Ishikawa (cell line): Measurements from ENCODE around the gene EXT2.

Source experiments
- CEBPB ChIP-seq: IDR thresholded peaks from 2 replicates; pipeline ENCODE4 v1.6.1; 2012
- CREB1 ChIP-seq: IDR thresholded peaks from 2 replicates; pipeline ENCODE4 v1.6.1; 2012; ENCODE audit warnings: low read depth
- EGR1 ChIP-seq: IDR thresholded peaks from 2 replicates; pipeline ENCODE4 v1.6.1; 2012
- EP300 ChIP-seq: IDR thresholded peaks from 2 replicates; pipeline ENCODE4 v1.6.1; 2012; ENCODE audit warnings: borderline replicate concordance
- FOXM1 ChIP-seq: IDR thresholded peaks from 2 replicates; pipeline ENCODE4 v1.6.1; 2012; ENCODE audit warnings: low read depth, borderline replicate concordance
- NFIC ChIP-seq: IDR thresholded peaks from 2 replicates; pipeline ENCODE4 v1.6.1; 2012
- RAD21 ChIP-seq: IDR thresholded peaks from 2 replicates; pipeline ENCODE4 v1.6.1; 2012; ENCODE audit warnings: low read depth
- TAF1 ChIP-seq: IDR thresholded peaks from 2 replicates; pipeline ENCODE4 v1.6.1; 2012; ENCODE audit warnings: low read depth, mild to moderate bottlenecking
- TCF12 ChIP-seq: IDR thresholded peaks from 2 replicates; pipeline ENCODE4 v1.6.1; 2012; ENCODE audit warnings: low read depth
- TEAD4 ChIP-seq: IDR thresholded peaks from 2 replicates; pipeline ENCODE4 v1.6.1; 2012
- YY1 ChIP-seq: IDR thresholded peaks from 2 replicates; pipeline ENCODE4 v1.6.1; 2012; ENCODE audit warnings: low read depth
- ZBTB7A ChIP-seq: IDR thresholded peaks from 2 replicates; pipeline ENCODE4 v1.6.1; 2012; ENCODE audit warnings: low read depth
- TF ChIP-seq, protein P1 (sequence below): IDR thresholded peaks from 2 replicates; pipeline ENCODE4 v1.6.1; 2012
- TF ChIP-seq, protein P2 (sequence below): IDR thresholded peaks from 2 replicates; pipeline ENCODE4 v1.6.1; 2012
- TF ChIP-seq, protein P3 (sequence below): IDR thresholded peaks from 2 replicates; pipeline ENCODE4 v1.6.1; 2012; ENCODE audit warnings: low read depth, mild to moderate bottlenecking

EXT2 gene

DNA sequence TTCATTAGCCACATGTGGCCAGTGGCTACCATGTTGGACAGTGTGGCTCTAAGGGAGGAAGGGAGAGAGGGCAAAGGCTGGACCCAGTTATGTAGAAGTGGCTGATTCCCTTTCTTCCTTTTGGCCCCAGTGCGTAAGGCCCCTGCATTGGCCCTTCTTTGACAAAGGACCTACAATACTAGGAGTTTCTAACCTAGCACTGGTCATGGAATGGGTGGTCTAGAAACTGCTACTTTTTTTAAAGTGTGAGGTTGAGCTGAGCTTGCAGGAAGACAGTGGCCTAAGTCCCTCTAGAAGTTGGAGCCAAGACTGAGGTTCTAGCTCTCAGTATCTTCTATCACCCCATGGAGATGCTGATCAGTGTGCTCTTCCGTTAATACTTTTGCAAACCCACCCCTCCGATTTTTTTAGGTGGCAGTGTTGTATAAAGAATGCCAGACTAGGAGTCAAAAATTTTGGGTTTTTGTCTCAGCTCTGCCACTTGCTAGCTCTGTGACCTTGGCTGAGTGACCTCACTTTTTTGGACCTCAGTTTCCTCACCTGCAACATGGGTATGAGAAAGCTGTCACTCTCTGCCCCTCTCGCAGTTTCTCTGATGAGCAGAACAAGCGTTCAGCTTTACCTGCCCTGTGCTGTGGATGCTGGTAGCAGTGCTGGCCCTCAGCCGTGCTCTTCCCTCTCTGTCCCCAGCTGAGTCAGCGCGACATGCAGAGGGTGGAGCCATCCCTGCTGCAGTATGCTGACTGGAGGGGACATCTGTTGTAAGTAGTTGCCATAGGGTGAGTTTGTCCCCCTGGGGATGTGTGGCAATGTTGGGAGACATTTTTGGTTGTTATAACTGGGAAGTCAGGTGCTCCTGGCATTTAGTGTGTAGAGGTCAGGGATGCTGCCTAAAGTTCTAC lies 22.5 kb upstream of the EXT2 start:
- TF ChIP-seq RAD21 (no peak), ZBTB7A (no peak), EP300 (no peak), YY1 (no peak), NFIC (no peak), CREB1 (no peak)
- TF ChIP-seq, protein P1, sequence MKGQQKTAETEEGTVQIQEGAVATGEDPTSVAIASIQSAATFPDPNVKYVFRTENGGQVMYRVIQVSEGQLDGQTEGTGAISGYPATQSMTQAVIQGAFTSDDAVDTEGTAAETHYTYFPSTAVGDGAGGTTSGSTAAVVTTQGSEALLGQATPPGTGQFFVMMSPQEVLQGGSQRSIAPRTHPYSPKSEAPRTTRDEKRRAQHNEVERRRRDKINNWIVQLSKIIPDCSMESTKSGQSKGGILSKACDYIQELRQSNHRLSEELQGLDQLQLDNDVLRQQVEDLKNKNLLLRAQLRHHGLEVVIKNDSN = no peak

DNA sequence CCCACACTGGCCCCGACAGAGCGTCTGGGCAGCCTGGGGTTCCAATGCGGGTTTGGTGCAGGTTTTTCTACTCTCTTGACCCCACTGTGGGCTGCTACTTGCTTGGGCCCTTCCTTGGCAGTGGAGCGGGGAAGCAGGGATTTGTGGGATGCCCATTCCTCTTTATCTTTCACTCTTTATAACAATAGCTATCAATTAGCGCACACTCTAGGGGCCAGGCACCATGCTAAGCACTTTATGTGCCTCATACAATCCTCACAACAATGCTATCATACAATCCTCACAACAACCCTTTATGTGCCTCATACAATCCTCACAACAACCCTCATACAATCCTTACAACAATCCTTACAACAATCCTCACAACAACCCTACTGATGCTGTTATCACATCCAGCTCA lies 16.7 kb upstream of the EXT2 start:
- TF ChIP-seq EGR1 = no peak
- no peak for TF ChIP-seq TAF1
- TF ChIP-seq, protein P2, sequence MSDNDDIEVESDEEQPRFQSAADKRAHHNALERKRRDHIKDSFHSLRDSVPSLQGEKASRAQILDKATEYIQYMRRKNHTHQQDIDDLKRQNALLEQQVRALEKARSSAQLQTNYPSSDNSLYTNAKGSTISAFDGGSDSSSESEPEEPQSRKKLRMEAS = no peak
- TF ChIP-seq, protein P3, sequence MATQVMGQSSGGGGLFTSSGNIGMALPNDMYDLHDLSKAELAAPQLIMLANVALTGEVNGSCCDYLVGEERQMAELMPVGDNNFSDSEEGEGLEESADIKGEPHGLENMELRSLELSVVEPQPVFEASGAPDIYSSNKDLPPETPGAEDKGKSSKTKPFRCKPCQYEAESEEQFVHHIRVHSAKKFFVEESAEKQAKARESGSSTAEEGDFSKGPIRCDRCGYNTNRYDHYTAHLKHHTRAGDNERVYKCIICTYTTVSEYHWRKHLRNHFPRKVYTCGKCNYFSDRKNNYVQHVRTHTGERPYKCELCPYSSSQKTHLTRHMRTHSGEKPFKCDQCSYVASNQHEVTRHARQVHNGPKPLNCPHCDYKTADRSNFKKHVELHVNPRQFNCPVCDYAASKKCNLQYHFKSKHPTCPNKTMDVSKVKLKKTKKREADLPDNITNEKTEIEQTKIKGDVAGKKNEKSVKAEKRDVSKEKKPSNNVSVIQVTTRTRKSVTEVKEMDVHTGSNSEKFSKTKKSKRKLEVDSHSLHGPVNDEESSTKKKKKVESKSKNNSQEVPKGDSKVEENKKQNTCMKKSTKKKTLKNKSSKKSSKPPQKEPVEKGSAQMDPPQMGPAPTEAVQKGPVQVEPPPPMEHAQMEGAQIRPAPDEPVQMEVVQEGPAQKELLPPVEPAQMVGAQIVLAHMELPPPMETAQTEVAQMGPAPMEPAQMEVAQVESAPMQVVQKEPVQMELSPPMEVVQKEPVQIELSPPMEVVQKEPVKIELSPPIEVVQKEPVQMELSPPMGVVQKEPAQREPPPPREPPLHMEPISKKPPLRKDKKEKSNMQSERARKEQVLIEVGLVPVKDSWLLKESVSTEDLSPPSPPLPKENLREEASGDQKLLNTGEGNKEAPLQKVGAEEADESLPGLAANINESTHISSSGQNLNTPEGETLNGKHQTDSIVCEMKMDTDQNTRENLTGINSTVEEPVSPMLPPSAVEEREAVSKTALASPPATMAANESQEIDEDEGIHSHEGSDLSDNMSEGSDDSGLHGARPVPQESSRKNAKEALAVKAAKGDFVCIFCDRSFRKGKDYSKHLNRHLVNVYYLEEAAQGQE = no peak
- TF ChIP-seq TEAD4 = no peak
- no peak for TF ChIP-seq FOXM1
- no peak for TF ChIP-seq CREB1
- TF ChIP-seq EP300 = no peak
- TF ChIP-seq ZBTB7A = no peak
- no peak for TF ChIP-seq RAD21
- TF ChIP-seq, protein P1 = no peak
- no peak for TF ChIP-seq TCF12
- TF ChIP-seq NFIC = no peak
- TF ChIP-seq YY1 = no peak
- TF ChIP-seq CEBPB = no peak

DNA sequence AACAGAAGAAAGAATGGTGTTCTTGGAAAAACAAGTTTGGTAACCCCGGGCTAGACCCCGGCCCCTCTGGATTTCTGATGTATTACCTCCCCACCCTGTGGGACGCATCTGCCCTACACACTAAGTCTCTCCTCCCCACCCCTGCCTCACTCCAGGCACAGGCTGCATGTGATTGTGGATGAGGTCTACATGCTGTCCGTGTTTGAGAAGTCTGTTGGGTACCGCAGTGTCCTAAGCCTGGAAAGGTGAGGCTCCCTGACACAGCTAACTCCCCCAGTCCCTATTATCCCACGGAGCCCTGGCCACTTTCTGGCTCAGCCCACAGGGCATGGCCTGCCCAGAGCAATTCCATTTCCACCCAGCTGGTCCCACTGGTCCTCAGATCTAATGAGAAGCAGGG lies 16.1 kb upstream of the EXT2 start:
- TF ChIP-seq ZBTB7A (no peak), TCF12 (no peak), NFIC (no peak), CEBPB (no peak)

DNA sequence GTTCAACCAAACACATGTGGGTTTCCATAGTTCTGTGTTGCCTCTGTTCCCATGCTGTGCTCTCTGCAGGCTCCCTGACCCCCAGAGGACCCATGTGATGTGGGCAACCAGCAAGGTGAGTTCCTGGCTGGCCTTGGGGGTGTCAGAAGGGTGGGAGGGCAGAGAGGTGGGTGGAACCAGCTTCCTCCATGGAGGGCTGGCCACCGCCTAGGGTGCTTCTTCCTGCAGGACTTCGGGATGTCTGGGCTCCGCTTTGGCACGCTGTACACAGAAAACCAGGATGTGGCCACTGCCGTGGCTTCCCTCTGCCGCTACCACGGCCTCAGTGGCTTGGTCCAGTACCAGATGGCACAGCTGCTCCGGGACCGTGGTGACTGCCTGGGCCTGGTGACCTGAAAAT lies 14.5 kb upstream of the EXT2 start:
- TF ChIP-seq CEBPB (no peak), EGR1 (no peak), TCF12 (no peak), RAD21 (no peak), TEAD4 (no peak), FOXM1 (no peak), ZBTB7A (no peak), TAF1 (no peak), YY1 (no peak)
- TF ChIP-seq, protein P1 = no peak
- TF ChIP-seq, protein P2 = no peak

DNA sequence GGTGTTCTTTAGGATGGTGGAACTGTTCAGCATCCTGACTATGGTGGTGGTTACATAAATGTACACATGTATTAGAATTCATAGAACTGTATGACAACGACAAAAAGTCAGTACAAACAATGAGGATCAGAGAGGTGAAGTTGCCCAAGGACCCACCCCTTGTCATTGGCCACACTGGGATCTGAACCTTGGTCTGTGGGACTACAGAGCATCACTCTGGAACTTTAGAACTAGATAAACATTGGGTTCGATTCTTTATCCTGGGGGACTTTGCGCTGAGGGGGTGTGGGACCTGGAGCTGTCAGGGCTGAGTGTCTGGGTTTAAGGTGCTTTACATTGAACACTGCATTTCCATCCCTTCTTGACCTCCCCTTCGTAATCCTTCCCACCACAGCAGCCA lies 12.8 kb upstream of the EXT2 start:
- TF ChIP-seq TEAD4 (no peak), FOXM1 (no peak), EGR1 (no peak), TAF1 (no peak), YY1 (no peak), ZBTB7A (no peak), TCF12 (no peak)
- TF ChIP-seq, protein P2 = no peak
- TF ChIP-seq, protein P1 = no peak

DNA sequence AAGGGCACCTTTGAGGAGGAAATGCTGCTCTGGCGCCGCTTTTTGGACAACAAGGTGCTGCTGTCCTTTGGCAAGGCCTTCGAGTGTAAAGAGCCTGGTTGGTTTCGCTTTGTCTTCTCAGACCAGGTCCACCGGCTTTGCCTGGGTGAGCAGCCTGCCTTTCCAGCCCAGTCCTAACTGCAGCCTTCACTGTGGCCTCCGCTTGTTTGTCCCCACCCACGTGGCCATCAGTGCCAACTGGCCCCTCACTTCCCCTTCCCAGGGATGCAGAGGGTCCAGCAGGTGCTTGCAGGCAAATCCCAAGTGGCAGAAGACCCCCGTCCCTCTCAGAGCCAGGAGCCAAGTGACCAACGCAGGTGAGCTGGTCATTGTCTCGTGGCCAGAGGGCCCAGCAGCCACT lies 12.0 kb upstream of the EXT2 start:
- TF ChIP-seq, protein P2 = no peak
- TF ChIP-seq, protein P3 = no peak
- TF ChIP-seq ZBTB7A (no peak), CEBPB (no peak), CREB1 (no peak), TAF1 (no peak), EGR1 (no peak), YY1 (no peak), EP300 (no peak), FOXM1 (no peak), NFIC (no peak), TEAD4 (no peak), TCF12 (no peak), RAD21 (no peak)
- TF ChIP-seq, protein P1 = no peak
